Natural killer cell (primary cell): ENCODE measurements around the gene ATP23. TPM values are rescaled to one million over a fixed set of nuclear protein-coding genes. Genes with fewer than 3 reads are reported as not detected.

Source experiments
- ATAC-seq, 3 donors: fragments of 150-1000 bp in 2 of 3; fragments of 200-7000 bp in 1 of 3; cut with Tn5 transposase; 1 replicate in 1 of 3; 2 replicates in 2 of 3; pipeline ENCODE4 v1.10.0; 2021; ENCODE audit warnings: mild to moderate bottlenecking in 2 of 3, moderate library complexity in 2 of 3
- DNase-seq, 2 donors: peaks; one replicate each; pipeline versions ENCODE4 v3.0.0 to v3.0.0-alpha.2; 2013 to 2021; ENCODE audit warnings: mixed read lengths in 1 of 2
- H3K27ac ChIP-seq: one replicate; pipeline ENCODE4 v1.5.1; 2013; ENCODE audit warnings: mild to moderate bottlenecking, low read length
- H3K27me3 ChIP-seq: one replicate; pipeline ENCODE4 v1.6.1; 2013; ENCODE audit warnings: low read length; ENCODE audit not compliant: control insufficient read depth, insufficient read depth
- H3K36me3 ChIP-seq: one replicate; pipeline ENCODE4 v1.6.1; 2013; ENCODE audit warnings: low read length; ENCODE audit not compliant: control insufficient read depth, insufficient read depth
- H3K4me1 ChIP-seq: one replicate; pipeline ENCODE4 v1.6.1; 2013; ENCODE audit warnings: low read length; ENCODE audit not compliant: control insufficient read depth, insufficient read depth
- H3K4me3 ChIP-seq: one replicate; pipeline ENCODE4 v1.5.1; 2013; ENCODE audit warnings: low read length
- H3K9me3 ChIP-seq: one replicate; pipeline ENCODE4 v1.6.1; 2013; ENCODE audit warnings: low read length; ENCODE audit not compliant: control insufficient read depth, insufficient read depth
- H3K27ac Mint-ChIP-seq, 2 donors: one replicate each; pipeline ENCODE4 v1.8.0; 2022; ENCODE audit warnings: mild to moderate bottlenecking in 2 of 2, mixed read lengths in 2 of 2, moderate library complexity in 1 of 2
- H3K27me3 Mint-ChIP-seq, 2 donors: one replicate each; pipeline ENCODE4 v1.8.0; 2022; ENCODE audit warnings: low read depth in 2 of 2, mixed read lengths in 2 of 2
- H3K36me3 Mint-ChIP-seq: one replicate; pipeline ENCODE4 v1.8.0; 2022; ENCODE audit warnings: mixed read lengths
- H3K4me1 Mint-ChIP-seq, 2 donors: one replicate each; pipeline ENCODE4 v1.8.0; 2022; ENCODE audit warnings: mixed read lengths in 2 of 2
- H3K4me3 Mint-ChIP-seq: one replicate; pipeline ENCODE4 v1.8.0; 2022; ENCODE audit warnings: mild to moderate bottlenecking, moderate library complexity, mixed read lengths
- H3K9me3 Mint-ChIP-seq, 2 donors: one replicate each; pipeline ENCODE4 v1.8.0; 2022; ENCODE audit warnings: mixed read lengths in 2 of 2
- WGBS: methylation state at CpG from one replicate; pipeline ENCODE4 v1.1.7; 2013; ENCODE audit warnings: missing lambda C conversion rate; ENCODE audit not compliant: insufficient coverage; 5-methylcytosine and 5-hydroxymethylcytosine counted together
- intact Hi-C: fragments of 100-400 bp; cut with micrococcal nuclease; formaldehyde crosslinking; loops from one replicate; pipeline ENCODE4 v1.14.2; 2022
- total RNA-seq, 4 donors: library from RNA; stranded (reverse); fragments of 120-200 nt in 1 of 4; gene quantifications; one replicate each; pipeline versions ENCODE4 v1.2.3 to v1.2.4, GENCODE V29; 2013 to 2022
- TF ChIP-seq, protein P1 (sequence below): fragments of 200-600 bp; IDR thresholded peaks from one replicate; pipeline ENCODE4 v1.8.0; 2022; ENCODE audit warnings: antibody characterized with exemption

ATP23 gene
- total RNA-seq, 3 donors from 2014 or later (not counting 1 experiment from before 2014, with no cell fraction given), result 4.9 to 8.8 (median 6.3) TPM

DNA sequence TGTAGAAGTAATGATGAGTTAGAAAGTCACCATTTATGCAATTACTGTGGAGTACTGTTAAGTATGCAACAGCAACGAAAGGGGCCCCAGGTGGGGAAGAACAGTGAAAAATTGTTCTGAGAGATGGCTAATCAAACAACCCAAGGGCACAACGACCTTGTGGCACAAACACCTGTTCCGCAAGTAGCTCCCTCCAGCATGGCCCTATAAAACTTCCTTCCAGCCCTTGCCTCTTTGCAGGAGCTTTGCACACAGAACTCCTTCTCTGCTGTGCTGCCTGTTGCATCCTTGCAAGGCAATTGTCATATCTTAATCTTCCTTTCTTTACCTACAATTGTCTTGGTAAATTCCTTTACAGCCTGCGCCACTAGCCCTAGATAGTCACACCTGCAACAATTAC, 23.2 kb upstream of the ATP23 start:
- Mint-ChIP-seq H3K4me3 (no peak overlapping the region), H3K4me1 (no peaks in the 10 kb centered on the region), H3K27me3 (peaks cover 8 to 16% of the 10 kb centered on the region in 2 donors), H3K9me3 (no peaks in the 10 kb centered on the region), H3K27ac (no peak overlapping the region), H3K36me3 (no peaks in the 10 kb centered on the region)
- Histone ChIP-seq H3K4me1 (no peaks in the 10 kb centered on the region), H3K4me3 (no peak overlapping the region), H3K27ac (no peak overlapping the region), H3K27me3 (no peaks in the 10 kb centered on the region), H3K36me3 (no peaks in the 10 kb centered on the region), H3K9me3 (no peaks in the 10 kb centered on the region)
- TF ChIP-seq, protein P1, sequence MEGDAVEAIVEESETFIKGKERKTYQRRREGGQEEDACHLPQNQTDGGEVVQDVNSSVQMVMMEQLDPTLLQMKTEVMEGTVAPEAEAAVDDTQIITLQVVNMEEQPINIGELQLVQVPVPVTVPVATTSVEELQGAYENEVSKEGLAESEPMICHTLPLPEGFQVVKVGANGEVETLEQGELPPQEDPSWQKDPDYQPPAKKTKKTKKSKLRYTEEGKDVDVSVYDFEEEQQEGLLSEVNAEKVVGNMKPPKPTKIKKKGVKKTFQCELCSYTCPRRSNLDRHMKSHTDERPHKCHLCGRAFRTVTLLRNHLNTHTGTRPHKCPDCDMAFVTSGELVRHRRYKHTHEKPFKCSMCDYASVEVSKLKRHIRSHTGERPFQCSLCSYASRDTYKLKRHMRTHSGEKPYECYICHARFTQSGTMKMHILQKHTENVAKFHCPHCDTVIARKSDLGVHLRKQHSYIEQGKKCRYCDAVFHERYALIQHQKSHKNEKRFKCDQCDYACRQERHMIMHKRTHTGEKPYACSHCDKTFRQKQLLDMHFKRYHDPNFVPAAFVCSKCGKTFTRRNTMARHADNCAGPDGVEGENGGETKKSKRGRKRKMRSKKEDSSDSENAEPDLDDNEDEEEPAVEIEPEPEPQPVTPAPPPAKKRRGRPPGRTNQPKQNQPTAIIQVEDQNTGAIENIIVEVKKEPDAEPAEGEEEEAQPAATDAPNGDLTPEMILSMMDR, result no peak
- ATAC-seq (no peak), DNase-seq (no peak)
- WGBS, result 73% methylated on average over 3 of the region's 4 CpGs
- intact Hi-C loops, result no loop called here

DNA sequence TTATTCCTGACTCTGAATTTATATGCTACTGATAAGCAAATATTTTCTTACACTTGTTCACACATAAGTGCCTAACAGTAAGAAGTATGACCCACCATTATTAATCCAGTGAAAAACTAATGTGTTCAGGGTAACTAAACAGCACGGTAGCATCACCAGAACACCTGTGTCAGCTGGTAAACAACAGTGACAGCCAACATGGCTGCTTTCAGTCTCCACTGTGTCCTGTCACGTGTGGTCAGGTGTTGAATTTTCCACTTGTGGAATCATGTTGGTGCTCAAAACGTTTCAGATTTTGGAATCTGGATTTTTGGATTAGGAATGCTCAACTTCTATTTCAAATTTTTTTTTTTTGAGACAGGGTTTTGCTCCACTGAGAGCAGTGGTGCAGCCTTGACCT, 14.3 kb upstream of the ATP23 start:
- H3K4me3 ChIP-seq, result no peak overlapping the region
- no peaks in the 10 kb centered on the region for H3K9me3 ChIP-seq
- no peaks in the 10 kb centered on the region for H3K36me3 ChIP-seq
- no peaks in the 10 kb centered on the region for H3K4me1 Mint-ChIP-seq
- no peaks in the 10 kb centered on the region for H3K27me3 ChIP-seq
- TF ChIP-seq, protein P1, result no peak
- H3K27ac ChIP-seq, result no peak overlapping the region
- DNase-seq, result no peak
- intact Hi-C loops, result no loop called here
- H3K27me3 Mint-ChIP-seq, result no peaks in the 10 kb centered on the region
- no peak for ATAC-seq
- no peaks in the 10 kb centered on the region for H3K4me1 ChIP-seq
- 78% methylated on average over 3 of the region's 3 CpGs for WGBS
- H3K9me3 Mint-ChIP-seq, result no peaks in the 10 kb centered on the region
- no peaks in the 10 kb centered on the region for H3K36me3 Mint-ChIP-seq
- no peak overlapping the region for H3K4me3 Mint-ChIP-seq
- H3K27ac Mint-ChIP-seq, result no peak overlapping the region

DNA sequence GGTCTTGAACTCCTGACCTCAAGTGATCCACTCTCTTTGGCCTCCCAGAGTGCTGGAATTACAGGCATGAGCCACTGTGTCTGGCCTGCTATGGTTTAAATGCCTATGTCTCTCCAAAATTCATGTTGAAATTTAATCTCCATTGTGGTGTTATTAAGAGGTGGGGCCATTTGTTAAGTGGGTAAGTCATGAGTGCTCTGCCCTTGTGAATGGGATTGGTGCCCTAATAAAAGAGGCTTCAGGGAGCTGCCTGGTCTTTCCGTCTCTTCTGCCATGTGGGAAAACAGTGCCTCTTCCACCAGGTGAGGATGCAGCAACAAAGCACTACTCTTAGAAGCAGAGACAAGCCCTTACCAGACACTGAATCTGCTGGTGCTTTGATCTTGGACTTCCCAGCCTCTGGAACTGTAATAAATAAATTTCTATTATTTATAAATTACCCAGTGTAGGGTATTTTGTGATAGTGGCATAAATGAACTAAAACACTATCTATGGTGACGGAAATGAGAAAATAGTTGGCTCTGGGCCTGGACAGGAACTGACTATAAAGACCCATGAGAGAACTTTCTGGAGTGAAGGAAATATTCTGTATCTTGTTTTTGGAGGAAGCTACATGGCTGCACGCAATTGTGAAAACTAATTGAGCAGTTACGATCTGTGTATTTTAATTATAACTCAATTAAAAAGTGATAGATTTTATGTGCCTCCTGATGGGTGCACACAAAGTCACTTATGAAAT, 12.1 kb upstream of the ATP23 start:
- DNase-seq (no peak), ATAC-seq (no peak)
- Mint-ChIP-seq H3K27me3 (no peaks in the 10 kb centered on the region), H3K9me3 (no peaks in the 10 kb centered on the region), H3K4me3 (no peak overlapping the region), H3K36me3 (no peaks in the 10 kb centered on the region), H3K27ac (no peak overlapping the region), H3K4me1 (no peaks in the 10 kb centered on the region)
- Histone ChIP-seq H3K9me3 (no peaks in the 10 kb centered on the region), H3K4me3 (no peak overlapping the region), H3K36me3 (no peaks in the 10 kb centered on the region), H3K4me1 (no peaks in the 10 kb centered on the region), H3K27me3 (no peaks in the 10 kb centered on the region), H3K27ac (no peak overlapping the region)
- 98% methylated on average over 2 of the region's 4 CpGs for WGBS
- TF ChIP-seq, protein P1, result no peak
- intact Hi-C loops, result no loop called here

DNA sequence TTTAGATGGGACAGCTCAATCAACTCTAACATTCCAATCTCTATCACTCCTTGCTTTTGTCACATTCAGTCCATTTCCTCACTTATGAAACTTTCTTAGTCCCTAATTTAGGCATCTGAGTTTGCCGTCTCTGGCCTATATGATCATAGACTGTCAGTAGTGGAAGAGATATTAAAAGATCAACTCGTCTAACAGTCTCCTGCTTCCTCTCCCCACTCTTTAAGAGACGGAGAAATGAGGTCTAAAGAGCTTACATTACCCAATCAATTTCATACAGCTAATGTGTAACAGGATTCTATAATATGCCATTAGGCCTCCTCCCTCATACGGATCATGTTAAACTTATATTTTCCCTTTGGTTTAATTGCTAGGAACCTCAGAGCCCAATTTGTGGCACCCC, 6.5 kb upstream of the ATP23 start:
- TF ChIP-seq, protein P1, result no peak
- Histone ChIP-seq H3K9me3 (no peaks in the 10 kb centered on the region), H3K4me3 (no peak overlapping the region), H3K4me1 (peaks cover 3% of the 10 kb centered on the region), H3K27ac (no peak overlapping the region), H3K36me3 (no peaks in the 10 kb centered on the region), H3K27me3 (no peaks in the 10 kb centered on the region)
- Mint-ChIP-seq H3K36me3 (no peaks in the 10 kb centered on the region), H3K4me1 (peaks cover 17 to 19% of the 10 kb centered on the region in 2 donors), H3K27me3 (no peaks in the 10 kb centered on the region), H3K9me3 (no peaks in the 10 kb centered on the region), H3K27ac (peak overlapping the region; percentile 98 to 99), H3K4me3 (no peak overlapping the region)
- ATAC-seq (no peak), DNase-seq (no peak)
- intact Hi-C loops, result no loop called here
- WGBS, result 67% methylated on average over 1 of the region's 4 CpGs
